ENCODE measurements around the gene GRIP1. TPM values are rescaled to one million over a fixed set of nuclear protein-coding genes. Genes with fewer than 3 reads are reported as not detected.

GRIP1 gene
- 0.91 and 5.7 TPM in 2 replicates for total RNA-seq (2014; rRNA removed; shearing (Covaris generic))

GRCh38 chr12:66678338-66679275 lies at the start of gene GRIP1:
Gene GRIP1 (minus strand): TSS chr12:66679076. CDS start chr12:66678904, 172 bp downstream.
- DNase-seq (ENCODE audit: low spot score): no peak

GRCh38 chr12:66726556-66726955 lies 47.7 kb upstream of the GRIP1 start:
- no peak for DNase-seq (ENCODE audit: low spot score)

- no peak for DNase-seq (ENCODE audit: low spot score)
Observed at GRCh38 chr12:66725031-66725430, 46.2 kb upstream of the GRIP1 start.

GRCh38 chr12:66724616-66725015 lies 45.7 kb upstream of the GRIP1 start:
- no peak for DNase-seq (ENCODE audit: low spot score)

- no peak for DNase-seq (ENCODE audit: low spot score)
Observed at GRCh38 chr12:66724026-66724425, 45.1 kb upstream of the GRIP1 start.

GRCh38 chr12:66719862-66720261 lies 41.0 kb upstream of the GRIP1 start:
- no peak for DNase-seq (ENCODE audit: low spot score)

- DNase-seq (ENCODE audit: low spot score): peak; percentile 11
Observed at GRCh38 chr12:66717036-66717673, 38.3 kb upstream of the GRIP1 start.

GRCh38 chr12:66716522-66716921 lies 37.6 kb upstream of the GRIP1 start:
- DNase-seq (ENCODE audit: low spot score): no peak

GRCh38 chr12:66714709-66715108 lies 35.8 kb upstream of the GRIP1 start:
- DNase-seq (ENCODE audit: low spot score): no peak

GRCh38 chr12:66713984-66714383 lies 35.1 kb upstream of the GRIP1 start:
- DNase-seq (ENCODE audit: low spot score): no peak

- no peak for DNase-seq (ENCODE audit: low spot score)
Observed at GRCh38 chr12:66709893-66710292, 31.0 kb upstream of the GRIP1 start.

GRCh38 chr12:66709457-66709773 lies 30.5 kb upstream of the GRIP1 start:
- no peak for DNase-seq (ENCODE audit: low spot score)

GRCh38 chr12:66708704-66709456 lies 30.0 kb upstream of the GRIP1 start:
- no peak for DNase-seq (ENCODE audit: low spot score)

- no peak for DNase-seq (ENCODE audit: low spot score)
Observed at GRCh38 chr12:66707002-66707697, 28.3 kb upstream of the GRIP1 start.

GRCh38 chr12:66699738-66700482 lies 21.0 kb upstream of the GRIP1 start:
- no peak for DNase-seq (ENCODE audit: low spot score)

GRCh38 chr12:66698558-66698957 lies 19.7 kb upstream of the GRIP1 start:
- no peak for DNase-seq (ENCODE audit: low spot score)

GRCh38 chr12:66697404-66697803 lies 18.5 kb upstream of the GRIP1 start:
- DNase-seq (ENCODE audit: low spot score): no peak

GRCh38 chr12:66694666-66695613 lies 16.1 kb upstream of the GRIP1 start:
- DNase-seq (ENCODE audit: low spot score): no peak

- DNase-seq (ENCODE audit: low spot score): peak; percentile 67
Observed at GRCh38 chr12:66693901-66694513, 15.1 kb upstream of the GRIP1 start.

All from H4 (cell line).